Prostate gland (tissue), 2 donors: ENCODE results near the gene COX5A. TPM values are rescaled to one million over a fixed set of nuclear protein-coding genes. Genes with fewer than 3 reads are reported as not detected.

Experiments
- DNase-seq: peaks from one replicate; pipeline ENCODE4 v3.0.0-alpha.2; 2019; ENCODE audit warnings: low spot score
- H3K27ac ChIP-seq, 2 donors: fragments of 200-600 bp; sonication (generic); 2 replicates each; pipeline ENCODE4 v1.5.1; 2017 to 2019
- H3K27me3 ChIP-seq: fragments of 200-600 bp; sonication (generic); replicated peaks from 2 replicates; pipeline ENCODE4 v1.5.1; 2019; ENCODE audit not compliant: insufficient read depth
- H3K36me3 ChIP-seq, 2 donors: fragments of 200-600 bp; sonication (generic); 1 replicate in 1 of 2; 2 replicates in 1 of 2; pipeline versions ENCODE4 v1.5.1 to v1.8.1; 2017 to 2019
- H3K4me1 ChIP-seq: fragments of 200-600 bp; sonication (generic); replicated peaks from 2 replicates; pipeline ENCODE4 v1.5.1; 2019
- H3K4me3 ChIP-seq, 2 donors: fragments of 200-600 bp; sonication (generic); 2 replicates each; pipeline ENCODE4 v1.5.1; 2017 to 2019
- H3K9me3 ChIP-seq: fragments of 200-600 bp; sonication (generic); 2 replicates; pipeline ENCODE4 v1.5.1; 2017
- CTCF ChIP-seq, 4 experiments: fragments of 200-600 bp in 2 of 4; fragments of 450-650 bp in 2 of 4; sonication (generic) in 2 of 4; IDR thresholded peaks; 1 replicate in 3 of 4; 2 replicates in 1 of 4; pipeline ENCODE4 v1.5.1; 2016 to 2019; ENCODE audit warnings: antibody characterized with exemption in 4 of 4, mild to moderate bottlenecking in 2 of 4, moderate library complexity in 2 of 4
- POLR2A ChIP-seq: fragments of 450-650 bp; IDR thresholded peaks from one replicate; pipeline ENCODE4 v1.6.1; 2016; ENCODE audit warnings: antibody characterized with exemption, mild to moderate bottlenecking
- POLR2AphosphoS5 ChIP-seq: sonication (generic); formaldehyde crosslinking; IDR thresholded peaks from one replicate; pipeline ENCODE4 v1.6.1; 2017; ENCODE audit warnings: antibody characterized with exemption
- whole genome bisulfite sequencing: methylation state at CpG from one replicate; pipeline ENCODE4 v1.1.5; 2018; 5-methylcytosine and 5-hydroxymethylcytosine counted together
- intact Hi-C: fragments of 100-400 bp; cut with DNase I; formaldehyde crosslinking; loops from one replicate; pipeline ENCODE4 v1.14.2; 2022
- total RNA-seq, 2 donors: library from RNA; depleted of rRNA; stranded (reverse); fragments of >200 nt; gene quantifications; one replicate each; pipeline ENCODE4 v1.1.0, GENCODE V29; 2016

COX5A gene
- total RNA-seq, 2 donors from 2014 or later: 93.3 to 171 TPM

DNA sequence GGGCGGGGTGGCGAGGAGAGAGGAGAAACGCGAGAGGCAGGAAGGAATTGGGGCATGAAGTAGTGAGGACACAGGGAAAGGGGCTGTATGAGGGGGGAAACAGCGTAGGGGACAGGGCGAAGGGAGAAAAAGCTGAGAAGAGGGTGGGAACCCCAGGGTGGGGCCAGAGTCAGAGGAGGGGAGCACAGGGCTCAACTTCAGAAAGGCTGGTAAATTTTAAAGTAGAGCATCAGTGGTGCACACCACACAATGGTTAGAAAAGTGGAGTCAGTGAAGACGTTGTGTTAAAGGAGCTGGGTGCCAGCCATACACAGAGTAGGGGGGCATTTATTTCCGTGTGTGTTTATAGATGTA, 21.7 kb upstream of the COX5A start:
- Histone ChIP-seq H3K36me3 (no peaks in the 10 kb centered on the region), H3K27ac (no peak overlapping the region), H3K4me3 (no peak overlapping the region), H3K4me1 (peaks cover 9% of the 10 kb centered on the region), H3K27me3 (no peaks in the 10 kb centered on the region), H3K9me3 (no peaks in the 10 kb centered on the region)
- TF ChIP-seq POLR2A (no peak), POLR2AphosphoS5 (no peak), CTCF (IDR thresholded peaks at IDR 0.05) (no peak)
- 15% methylated on average over 8 of the region's 8 CpGs for WGBS
- no peak for DNase-seq
- intact Hi-C loops: loop anchor here (5.0 to 10.0 kb wide), 2 partner anchors 243 to 585 kb away; partner anchors contain the start of gene C15orf39

DNA sequence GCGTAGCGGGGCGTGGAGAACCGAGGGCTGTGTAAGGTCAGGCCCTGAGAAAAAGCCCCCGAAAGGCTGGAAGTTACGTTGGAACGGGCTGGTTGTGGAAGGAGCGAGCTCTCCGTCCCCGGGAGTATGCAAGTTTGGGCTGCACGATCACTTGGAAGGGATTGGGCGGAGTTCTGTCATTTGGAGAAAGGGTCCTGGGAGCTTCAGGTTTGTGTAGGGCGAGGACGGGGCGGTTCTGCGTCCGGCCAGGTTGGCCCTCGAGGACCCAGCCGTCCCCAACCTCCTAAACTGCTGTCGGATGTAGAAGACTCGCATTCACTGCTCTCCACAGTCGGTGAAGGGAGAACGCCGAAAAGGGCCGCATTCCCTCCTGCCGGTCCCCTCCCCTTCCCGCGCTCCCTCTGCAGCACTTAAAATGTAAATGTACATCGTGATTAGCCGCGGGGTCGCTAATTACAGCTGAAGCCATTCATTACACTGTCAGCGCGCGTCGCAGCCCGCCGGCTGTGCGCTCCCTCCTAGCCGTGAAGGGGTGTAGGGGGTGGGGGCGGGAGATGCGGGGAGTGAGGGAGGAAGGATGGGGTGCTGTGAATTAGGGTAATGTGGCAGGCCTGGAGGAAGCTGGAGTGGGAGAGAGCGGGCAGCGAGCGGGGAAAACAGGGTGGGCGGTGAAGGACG, 21.2 kb upstream of the COX5A start:
- TF ChIP-seq POLR2A (no peak), POLR2AphosphoS5 (no peak), CTCF (IDR thresholded peaks at IDR 0.05) (no peak)
- H3K9me3 ChIP-seq: no peaks in the 10 kb centered on the region
- DNase-seq: no peak
- peaks cover 9% of the 10 kb centered on the region for H3K4me1 ChIP-seq
- H3K36me3 ChIP-seq: no peaks in the 10 kb centered on the region
- intact Hi-C loops: loop anchor here (5.0 to 10.0 kb wide), 2 partner anchors 243 to 584 kb away; partner anchors contain the start of gene C15orf39
- H3K4me3 ChIP-seq: peak overlapping the region; percentile 15 to 45
- no peak overlapping the region for H3K27ac ChIP-seq
- WGBS: 4% methylated on average over 47 of the region's 47 CpGs
- no peaks in the 10 kb centered on the region for H3K27me3 ChIP-seq

GRCh38 chr15:74958320-74958907, 20.5 kb upstream of the COX5A start:
- WGBS: 2% methylated on average over 28 of the region's 28 CpGs
- no peaks in the 10 kb centered on the region for H3K27me3 ChIP-seq

DNA sequence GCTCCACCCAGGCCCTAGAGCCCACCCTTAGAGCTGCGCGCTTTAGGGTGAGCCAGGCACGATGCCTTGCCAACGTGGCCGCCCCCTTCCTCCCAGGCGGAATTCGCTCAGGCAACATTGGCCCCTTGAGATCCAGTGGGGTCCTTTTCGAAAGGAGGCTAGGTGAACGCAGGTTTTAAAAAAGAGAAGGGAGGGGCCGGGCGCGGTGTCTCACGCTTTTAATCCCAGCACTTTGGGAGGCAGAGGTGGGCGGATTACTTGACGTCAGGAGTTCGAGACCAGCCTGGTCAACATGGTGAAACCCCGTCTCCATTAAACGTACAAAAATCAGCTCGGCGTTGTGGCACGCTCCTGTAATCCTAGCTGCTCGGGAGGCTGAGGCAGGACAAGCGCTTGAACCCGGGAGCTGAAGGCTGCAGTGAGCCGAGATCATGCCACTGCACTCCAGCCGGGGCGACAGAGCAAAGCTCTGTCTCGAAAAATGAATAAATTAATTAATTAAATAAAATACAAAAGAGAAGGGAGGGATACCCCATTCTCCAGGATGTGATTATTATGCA, 19.7 kb upstream of the COX5A start:
- no peaks in the 10 kb centered on the region for H3K36me3 ChIP-seq
- H3K27me3 ChIP-seq: no peaks in the 10 kb centered on the region
- no peaks in the 10 kb centered on the region for H3K9me3 ChIP-seq
- TF ChIP-seq CTCF (IDR thresholded peaks at IDR 0.05): no peak
- TF ChIP-seq POLR2A: no peak
- no peak for TF ChIP-seq POLR2AphosphoS5
- H3K4me1 ChIP-seq: peaks cover 9% of the 10 kb centered on the region
- intact Hi-C loops: loop anchor here (5.0 to 10.0 kb wide), 2 partner anchors 245 to 583 kb away; partner anchors contain the start of gene C15orf39
- DNase-seq: no peak
- peak overlapping the region; percentile 44 to 45 for H3K4me3 ChIP-seq
- whole genome bisulfite sequencing: 5% methylated on average over 28 of the region's 28 CpGs
- H3K27ac ChIP-seq: peak overlapping the region; percentile 48 to 62

More at GRCh38 chr15:74958320-74958907, 20.5 kb upstream of the COX5A start:
- intact Hi-C loops: loop anchor here (5.0 to 10.0 kb wide), 2 partner anchors 244 to 584 kb away; partner anchors contain the start of gene C15orf39
- TF ChIP-seq POLR2A (no peak), CTCF (IDR thresholded peaks at IDR 0.05) (peak in 1 of 4 experiments; percentile 45), POLR2AphosphoS5 (no peak)
- Histone ChIP-seq H3K4me1 (peaks cover 9% of the 10 kb centered on the region), H3K36me3 (no peaks in the 10 kb centered on the region), H3K4me3 (peak overlapping the region; percentile 15 to 45), H3K27ac (no peak overlapping the region), H3K9me3 (no peaks in the 10 kb centered on the region)
- DNase-seq: peak; percentile 25
